ENCODE results near the gene C10orf95. TPM values are rescaled to one million over a fixed set of nuclear protein-coding genes. Genes with fewer than 3 reads are reported as not detected.

Gene C10orf95
- polyA plus RNA-seq, 1 of the 3 experiments (the other 2 are of a cell fraction): 0.07 TPM

GRCh38 chr10:102425444-102425843, 25.9 kb downstream of the C10orf95 start:
- ChIA-PET CTCF (interaction anchor here (1.8 to 18.3 kb wide), 4 partner anchors 25 to 195 kb away, joined by 9 to 359 read pairs (median 39); partner anchors contain the start of gene NFKB2), POLR2A (no interaction called here)
- no peaks in the 10 kb centered on the region for H3K9me2 ChIP-seq
- no peak overlapping the region for H3K27ac ChIP-seq (ENCODE audit: low read depth in 2 of 2, low read length in 1 of 2)
- no peaks in the 10 kb centered on the region for H4K20me1 ChIP-seq (ENCODE audit: insufficient read depth)
- H3K9ac ChIP-seq: no peak overlapping the region
- no peak overlapping the region for H3K4me2 ChIP-seq
- H3K79me2 ChIP-seq (ENCODE audit: insufficient read depth): no peaks in the 10 kb centered on the region
- H3K36me3 ChIP-seq (replicated peaks in 1 of 2; ENCODE audit: control insufficient read depth in 1 of 2, insufficient read depth in 2 of 2, low read length in 1 of 2): peaks cover under 1 to 21% of the 10 kb centered on the region in 2 experiments
- H2AFZ ChIP-seq (ENCODE audit: low read depth): no peak overlapping the region
- DNase-seq: no peak
- TF ChIP-seq RCOR1 (IDR thresholded peaks at IDR 0.05; ENCODE audit: low read length) (no peak), TEAD4 (IDR thresholded peaks at IDR 0.05; ENCODE audit: borderline replicate concordance, insufficient read depth) (no peak), TCF12 (IDR thresholded peaks at IDR 0.05) (no peak), EP300 (IDR thresholded peaks at IDR 0.05; ENCODE audit: borderline replicate concordance in 1 of 2, low read depth in 1 of 2, low read length in 1 of 2) (no peak), RAD21 (IDR thresholded peaks at IDR 0.05; ENCODE audit: low read length) (no peak)
- H3K4me1 ChIP-seq (ENCODE audit: control insufficient read depth in 1 of 2, insufficient read depth in 2 of 2, low read depth in 1 of 2, low read length in 1 of 2): peaks cover 0 to 16% of the 10 kb centered on the region in 2 experiments; a peak in 2 of 4 replicates
- no peak overlapping the region for H3K4me3 ChIP-seq (ENCODE audit: low read depth in 2 of 2, low read length in 1 of 2)
- 100% methylated on average over 1 of the region's 1 CpG for WGBS (ENCODE audit: low lambda C conversion rate)
- peaks cover 11% of the 10 kb centered on the region for H3F3A ChIP-seq (replicated peaks; ENCODE audit: insufficient read depth)
- H3K27me3 ChIP-seq (ENCODE audit: insufficient read depth): no peaks in the 10 kb centered on the region
- H3K9me3 ChIP-seq: no peaks in the 10 kb centered on the region

DNA sequence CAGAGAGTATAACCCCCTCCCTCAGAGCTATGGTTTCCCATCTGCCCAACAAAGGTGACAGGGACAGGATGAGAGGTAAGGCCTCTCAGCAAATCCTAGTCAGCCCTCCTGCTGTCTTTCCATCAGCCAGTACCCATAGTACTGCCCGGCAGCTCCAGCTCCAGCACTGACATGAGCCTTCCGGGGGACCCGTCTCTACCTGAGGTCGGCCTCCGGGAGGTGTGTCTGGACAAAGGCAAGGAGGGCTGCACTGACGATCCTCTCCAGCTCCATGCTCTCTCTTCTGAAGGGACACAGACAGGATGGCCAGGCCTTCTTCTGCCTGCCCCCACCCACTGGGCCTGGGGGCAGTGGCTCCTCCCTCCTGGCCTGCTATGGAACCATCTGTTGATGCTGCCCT, 26.4 kb downstream of the C10orf95 start:
- TF ChIP-seq PBX3 (IDR thresholded peaks at IDR 0.05) (no peak), RFX5 (IDR thresholded peaks at IDR 0.05; ENCODE audit: low read length) (no peak), NRF1 (IDR thresholded peaks at IDR 0.05; ENCODE audit: low read depth, low read length) (no peak), ELF1 (IDR thresholded peaks at IDR 0.05) (no peak), RAD21 (IDR thresholded peaks at IDR 0.05; ENCODE audit: low read length) (no peak), CHD2 (IDR thresholded peaks at IDR 0.05; ENCODE audit: low read length, partially characterized antibody) (no peak), GABPA (IDR thresholded peaks at IDR 0.05; ENCODE audit: low read depth) (no peak), JUND (IDR thresholded peaks at IDR 0.05) (no peak), SIN3A (IDR thresholded peaks at IDR 0.05; ENCODE audit: borderline replicate concordance, low read depth, low read length) (no peak), SMC3 (IDR thresholded peaks at IDR 0.05; ENCODE audit: low read depth, low read length) (no peak)
- TF ChIP-seq, protein P1, sequence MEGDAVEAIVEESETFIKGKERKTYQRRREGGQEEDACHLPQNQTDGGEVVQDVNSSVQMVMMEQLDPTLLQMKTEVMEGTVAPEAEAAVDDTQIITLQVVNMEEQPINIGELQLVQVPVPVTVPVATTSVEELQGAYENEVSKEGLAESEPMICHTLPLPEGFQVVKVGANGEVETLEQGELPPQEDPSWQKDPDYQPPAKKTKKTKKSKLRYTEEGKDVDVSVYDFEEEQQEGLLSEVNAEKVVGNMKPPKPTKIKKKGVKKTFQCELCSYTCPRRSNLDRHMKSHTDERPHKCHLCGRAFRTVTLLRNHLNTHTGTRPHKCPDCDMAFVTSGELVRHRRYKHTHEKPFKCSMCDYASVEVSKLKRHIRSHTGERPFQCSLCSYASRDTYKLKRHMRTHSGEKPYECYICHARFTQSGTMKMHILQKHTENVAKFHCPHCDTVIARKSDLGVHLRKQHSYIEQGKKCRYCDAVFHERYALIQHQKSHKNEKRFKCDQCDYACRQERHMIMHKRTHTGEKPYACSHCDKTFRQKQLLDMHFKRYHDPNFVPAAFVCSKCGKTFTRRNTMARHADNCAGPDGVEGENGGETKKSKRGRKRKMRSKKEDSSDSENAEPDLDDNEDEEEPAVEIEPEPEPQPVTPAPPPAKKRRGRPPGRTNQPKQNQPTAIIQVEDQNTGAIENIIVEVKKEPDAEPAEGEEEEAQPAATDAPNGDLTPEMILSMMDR (IDR thresholded peaks at IDR 0.05): no peak
- ChIA-PET CTCF (interaction anchor here (1.1 to 18.3 kb wide), 6 partner anchors 25 to 194 kb away, joined by 3 to 359 read pairs (median 21); partner anchors contain the start of gene NFKB2), POLR2A (no interaction called here)
- H2AFZ ChIP-seq (ENCODE audit: low read depth): no peak overlapping the region
- no peak overlapping the region for H3K27ac ChIP-seq (ENCODE audit: low read depth in 2 of 2, low read length in 1 of 2)
- H3K4me3 ChIP-seq (ENCODE audit: low read depth in 2 of 2, low read length in 1 of 2): no peak overlapping the region
- H3K79me2 ChIP-seq (ENCODE audit: insufficient read depth): no peaks in the 10 kb centered on the region
- H3K9me2 ChIP-seq: no peaks in the 10 kb centered on the region
- no peak for DNase-seq
- H3K9me3 ChIP-seq: no peaks in the 10 kb centered on the region
- H3K4me2 ChIP-seq: no peak overlapping the region
- peaks cover 0 to 19% of the 10 kb centered on the region in 2 experiments; a peak in 2 of 4 replicates for H3K4me1 ChIP-seq (ENCODE audit: control insufficient read depth in 1 of 2, insufficient read depth in 2 of 2, low read depth in 1 of 2, low read length in 1 of 2)
- whole genome bisulfite sequencing (ENCODE audit: low lambda C conversion rate): 96% methylated on average over 4 of the region's 6 CpGs
- peaks cover 17% of the 10 kb centered on the region for H3F3A ChIP-seq (replicated peaks; ENCODE audit: insufficient read depth)
- peaks cover 0 to 21% of the 10 kb centered on the region in 2 experiments for H3K36me3 ChIP-seq (replicated peaks in 1 of 2; ENCODE audit: control insufficient read depth in 1 of 2, insufficient read depth in 2 of 2, low read length in 1 of 2)
- H4K20me1 ChIP-seq (ENCODE audit: insufficient read depth): no peaks in the 10 kb centered on the region
- no peak overlapping the region for H3K9ac ChIP-seq
- H3K27me3 ChIP-seq (ENCODE audit: insufficient read depth): no peaks in the 10 kb centered on the region

Data from SK-N-SH (cell line).